ENCODE results near the gene OPHN1. TPM values are rescaled to one million over a fixed set of nuclear protein-coding genes. Genes with fewer than 3 reads are reported as not detected.

The OPHN1 gene
- polyA plus RNA-seq, 1 donor = 5.6 TPM

DNA sequence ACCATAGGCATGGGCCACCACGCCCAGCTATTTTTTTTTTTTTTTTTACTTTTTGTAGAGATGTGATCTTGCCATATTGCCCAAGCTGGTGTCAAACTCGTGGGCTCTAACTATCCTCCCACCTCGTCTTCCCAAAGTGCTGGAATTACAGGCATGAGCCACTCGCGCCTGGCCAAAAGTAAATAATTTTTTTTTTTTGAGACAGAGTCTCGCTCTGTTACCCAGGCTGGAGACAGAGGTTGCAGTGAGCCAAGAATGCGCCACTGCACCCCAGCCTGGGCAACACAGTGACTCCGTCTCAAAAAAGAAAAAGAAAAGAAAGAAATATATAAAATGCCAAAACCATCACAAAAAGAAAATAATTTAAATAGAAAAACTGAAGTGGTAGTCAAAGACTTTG is 18.4 kb upstream of the OPHN1 start:
- Histone ChIP-seq H3K36me3 (ENCODE audit: control insufficient read depth, insufficient read depth, low read length) (no peaks in the 10 kb centered on the region), H3K27me3 (ENCODE audit: control insufficient read depth, insufficient read depth, low read length) (no peaks in the 10 kb centered on the region), H3K4me1 (ENCODE audit: control insufficient read depth, insufficient read depth, low read length) (no peaks in the 10 kb centered on the region), H3K27ac (ENCODE audit: low read length) (no peak overlapping the region), H3K9me3 (ENCODE audit: control insufficient read depth, low read depth, low read length) (no peaks in the 10 kb centered on the region), H3K4me3 (ENCODE audit: low read length) (no peak overlapping the region)
- no peak for DNase-seq
- no CpG with 5 or more reads among the region's 8 CpGs for WGBS (ENCODE audit: insufficient coverage, low lambda C conversion rate)

- no peaks in the 10 kb centered on the region for H3K9me3 ChIP-seq (ENCODE audit: control insufficient read depth, low read depth, low read length)
- no peak overlapping the region for H3K27ac ChIP-seq (ENCODE audit: low read length)
- peaks cover 3% of the 10 kb centered on the region for H3K4me1 ChIP-seq (ENCODE audit: control insufficient read depth, insufficient read depth, low read length)
- no peaks in the 10 kb centered on the region for H3K27me3 ChIP-seq (ENCODE audit: control insufficient read depth, insufficient read depth, low read length)
- WGBS (ENCODE audit: insufficient coverage, low lambda C conversion rate) = no CpG with 5 or more reads among the region's 6 CpGs
- no peak for DNase-seq
- H3K36me3 ChIP-seq (ENCODE audit: control insufficient read depth, insufficient read depth, low read length) = no peaks in the 10 kb centered on the region
- no peak overlapping the region for H3K4me3 ChIP-seq (ENCODE audit: low read length)
Observed at GRCh38 chrX:68443155-68443868, 10.0 kb upstream of the OPHN1 start.

DNA sequence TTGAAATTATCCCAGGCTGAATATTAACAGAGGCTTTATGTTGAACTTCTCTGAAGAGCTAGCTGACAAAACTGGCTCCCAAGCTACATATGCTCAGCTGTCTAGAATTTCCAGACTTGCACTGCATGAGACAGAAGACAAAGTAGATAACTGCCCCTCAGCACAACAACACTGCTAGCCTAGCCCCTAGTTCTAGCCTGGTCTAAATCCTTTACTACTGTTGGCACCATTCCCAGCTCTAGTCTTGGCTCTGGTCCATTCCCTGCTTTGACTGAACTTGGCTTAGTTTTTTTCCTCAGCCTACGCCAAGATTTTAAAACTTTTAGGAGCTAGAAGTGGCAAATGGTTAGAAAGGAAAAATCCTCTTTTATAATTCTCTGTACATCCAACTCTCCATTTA is 7.6 kb upstream of the OPHN1 start:
- WGBS (ENCODE audit: insufficient coverage, low lambda C conversion rate) = no CpG with 5 or more reads among the region's 1 CpG
- DNase-seq = peak; percentile 29 to 59
- H3K4me3 ChIP-seq (ENCODE audit: low read length) = no peak overlapping the region
- peaks cover 3% of the 10 kb centered on the region for H3K4me1 ChIP-seq (ENCODE audit: control insufficient read depth, insufficient read depth, low read length)
- H3K27ac ChIP-seq (ENCODE audit: low read length) = no peak overlapping the region
- H3K36me3 ChIP-seq (ENCODE audit: control insufficient read depth, insufficient read depth, low read length) = no peaks in the 10 kb centered on the region
- H3K27me3 ChIP-seq (ENCODE audit: control insufficient read depth, insufficient read depth, low read length) = no peaks in the 10 kb centered on the region
- no peaks in the 10 kb centered on the region for H3K9me3 ChIP-seq (ENCODE audit: control insufficient read depth, low read depth, low read length)

DNA sequence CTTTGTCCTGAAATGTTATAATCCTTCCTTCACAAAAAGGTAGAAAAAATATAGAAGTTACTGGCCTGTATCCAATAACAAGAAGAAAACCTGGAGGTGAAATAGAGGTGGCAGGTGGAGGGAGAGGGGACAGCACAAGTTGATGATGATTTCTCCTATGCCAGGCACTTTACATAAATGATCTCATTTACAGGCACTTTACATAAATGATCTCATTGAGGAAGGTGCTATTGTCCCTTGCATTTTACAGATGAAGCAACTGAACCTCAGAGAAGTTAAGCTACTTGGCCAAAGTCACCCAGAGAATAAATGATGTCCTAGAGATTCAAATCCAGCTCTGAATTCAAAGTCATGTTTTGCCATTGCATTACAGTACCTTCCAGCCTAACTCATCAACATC is 7.1 kb upstream of the OPHN1 start:
- H3K4me3 ChIP-seq (ENCODE audit: low read length) = no peak overlapping the region
- no peak overlapping the region for H3K27ac ChIP-seq (ENCODE audit: low read length)
- H3K27me3 ChIP-seq (ENCODE audit: control insufficient read depth, insufficient read depth, low read length) = no peaks in the 10 kb centered on the region
- no peak for DNase-seq
- no peaks in the 10 kb centered on the region for H3K9me3 ChIP-seq (ENCODE audit: control insufficient read depth, low read depth, low read length)
- no peaks in the 10 kb centered on the region for H3K36me3 ChIP-seq (ENCODE audit: control insufficient read depth, insufficient read depth, low read length)
- peaks cover 3% of the 10 kb centered on the region for H3K4me1 ChIP-seq (ENCODE audit: control insufficient read depth, insufficient read depth, low read length)

DNA sequence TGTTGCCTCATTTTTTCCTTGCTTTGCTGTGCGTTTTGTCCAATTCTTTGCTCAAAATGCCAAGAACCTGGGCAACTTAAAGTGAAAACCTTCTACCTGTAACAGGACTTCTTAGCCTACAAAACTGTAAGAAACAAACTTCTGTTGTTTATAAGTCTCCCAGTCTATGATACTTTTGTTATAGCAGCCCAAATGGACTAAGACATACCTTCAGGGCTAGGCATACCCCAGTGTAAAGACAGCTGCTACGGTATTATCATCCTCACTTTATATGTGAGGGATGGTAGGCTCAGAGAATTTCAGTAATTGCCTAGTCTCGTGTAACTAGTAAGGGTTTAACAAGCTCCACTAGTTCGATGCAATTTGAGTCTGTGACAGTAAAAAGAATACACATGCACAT is 6.0 kb upstream of the OPHN1 start:
- no peaks in the 10 kb centered on the region for H3K9me3 ChIP-seq (ENCODE audit: control insufficient read depth, low read depth, low read length)
- DNase-seq = no peak
- no peak overlapping the region for H3K27ac ChIP-seq (ENCODE audit: low read length)
- no peaks in the 10 kb centered on the region for H3K27me3 ChIP-seq (ENCODE audit: control insufficient read depth, insufficient read depth, low read length)
- peaks cover 3% of the 10 kb centered on the region for H3K4me1 ChIP-seq (ENCODE audit: control insufficient read depth, insufficient read depth, low read length)
- H3K36me3 ChIP-seq (ENCODE audit: control insufficient read depth, insufficient read depth, low read length) = no peaks in the 10 kb centered on the region
- WGBS (ENCODE audit: insufficient coverage, low lambda C conversion rate) = 100% methylated on average over 1 of the region's 4 CpGs
- no peak overlapping the region for H3K4me3 ChIP-seq (ENCODE audit: low read length)

DNA sequence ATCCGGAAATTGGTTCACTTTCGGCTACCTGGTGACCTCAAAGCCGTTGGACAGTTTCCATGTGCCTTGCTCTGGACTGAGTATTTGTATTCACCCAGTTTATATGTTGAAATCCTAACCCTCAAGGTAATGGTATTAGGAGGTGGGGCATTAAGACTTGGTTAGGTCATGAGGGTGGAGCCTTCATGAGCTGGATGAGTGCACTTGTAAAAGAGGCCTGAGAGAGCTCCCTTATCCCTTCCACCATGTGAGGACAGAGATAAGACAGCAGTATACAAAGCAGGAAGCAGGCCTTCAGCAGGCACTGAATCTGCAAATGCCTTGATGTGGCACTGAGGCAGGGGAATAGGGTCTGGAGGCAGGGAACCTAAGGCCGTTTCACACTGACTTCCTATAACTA is 5.3 kb upstream of the OPHN1 start:
- H3K4me1 ChIP-seq (ENCODE audit: control insufficient read depth, insufficient read depth, low read length) = peaks cover 3% of the 10 kb centered on the region
- no peak overlapping the region for H3K27ac ChIP-seq (ENCODE audit: low read length)
- peak; percentile 63 to 71 for DNase-seq
- WGBS (ENCODE audit: insufficient coverage, low lambda C conversion rate) = no CpG with 5 or more reads among the region's 4 CpGs
- no peaks in the 10 kb centered on the region for H3K36me3 ChIP-seq (ENCODE audit: control insufficient read depth, insufficient read depth, low read length)
- H3K4me3 ChIP-seq (ENCODE audit: low read length) = no peak overlapping the region
- no peaks in the 10 kb centered on the region for H3K27me3 ChIP-seq (ENCODE audit: control insufficient read depth, insufficient read depth, low read length)
- H3K9me3 ChIP-seq (ENCODE audit: control insufficient read depth, low read depth, low read length) = no peaks in the 10 kb centered on the region

GRCh38 chrX:68433981-68434299 is 645 bp upstream of the OPHN1 start:
- peaks cover 6% of the 10 kb centered on the region for H3K4me1 ChIP-seq (ENCODE audit: control insufficient read depth, insufficient read depth, low read length)
- H3K27me3 ChIP-seq (ENCODE audit: control insufficient read depth, insufficient read depth, low read length) = no peaks in the 10 kb centered on the region
- H3K4me3 ChIP-seq (ENCODE audit: low read length) = peak overlapping the region; percentile 74
- H3K27ac ChIP-seq (ENCODE audit: low read length) = peak overlapping the region; percentile 92
- H3K9me3 ChIP-seq (ENCODE audit: control insufficient read depth, low read depth, low read length) = no peaks in the 10 kb centered on the region
- no peak for DNase-seq
- H3K36me3 ChIP-seq (ENCODE audit: control insufficient read depth, insufficient read depth, low read length) = peaks cover 3% of the 10 kb centered on the region
- no CpG with 5 or more reads among the region's 13 CpGs for WGBS (ENCODE audit: insufficient coverage, low lambda C conversion rate)

- WGBS (ENCODE audit: insufficient coverage, low lambda C conversion rate) = no CpG with 5 or more reads among the region's 12 CpGs
- H3K9me3 ChIP-seq (ENCODE audit: control insufficient read depth, low read depth, low read length) = no peaks in the 10 kb centered on the region
- H3K36me3 ChIP-seq (ENCODE audit: control insufficient read depth, insufficient read depth, low read length) = peaks cover 6% of the 10 kb centered on the region
- peak overlapping the region; percentile 92 for H3K27ac ChIP-seq (ENCODE audit: low read length)
- DNase-seq = no peak
- no peaks in the 10 kb centered on the region for H3K27me3 ChIP-seq (ENCODE audit: control insufficient read depth, insufficient read depth, low read length)
- H3K4me1 ChIP-seq (ENCODE audit: control insufficient read depth, insufficient read depth, low read length) = peaks cover 6% of the 10 kb centered on the region
- H3K4me3 ChIP-seq (ENCODE audit: low read length) = peak overlapping the region; percentile 74
Observed at GRCh38 chrX:68432648-68433047, 647 bp downstream of the OPHN1 start.

DNA sequence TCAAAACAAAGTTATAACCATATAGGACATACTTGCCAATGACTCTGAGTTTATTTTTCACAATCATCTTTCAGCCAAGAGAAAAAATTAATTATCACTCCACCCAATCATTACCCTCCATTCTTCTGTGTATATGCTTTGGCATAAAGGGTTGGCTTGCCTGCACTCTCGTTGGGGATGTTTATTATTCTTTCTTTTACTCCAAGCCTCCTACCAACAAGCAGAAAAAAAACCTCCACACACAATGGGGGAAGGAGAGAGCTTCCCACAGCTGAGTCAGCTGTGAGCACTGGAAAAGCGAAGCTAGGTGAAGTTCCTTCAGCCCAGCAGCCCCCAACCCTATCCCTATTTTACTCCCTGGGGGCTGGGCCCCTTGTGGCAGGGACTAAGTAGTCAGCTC is 1.5 kb downstream of the OPHN1 start:
- WGBS (ENCODE audit: insufficient coverage, low lambda C conversion rate) = no CpG with 5 or more reads among the region's 2 CpGs
- peaks cover 6% of the 10 kb centered on the region for H3K36me3 ChIP-seq (ENCODE audit: control insufficient read depth, insufficient read depth, low read length)
- no peaks in the 10 kb centered on the region for H3K9me3 ChIP-seq (ENCODE audit: control insufficient read depth, low read depth, low read length)
- H3K4me3 ChIP-seq (ENCODE audit: low read length) = no peak overlapping the region
- H3K27me3 ChIP-seq (ENCODE audit: control insufficient read depth, insufficient read depth, low read length) = no peaks in the 10 kb centered on the region
- DNase-seq = no peak
- no peak overlapping the region for H3K27ac ChIP-seq (ENCODE audit: low read length)
- H3K4me1 ChIP-seq (ENCODE audit: control insufficient read depth, insufficient read depth, low read length) = peaks cover 6% of the 10 kb centered on the region

GRCh38 chrX:68429216-68429615 is 4.1 kb downstream of the OPHN1 start:
- no peak overlapping the region for H3K27ac ChIP-seq (ENCODE audit: low read length)
- no peaks in the 10 kb centered on the region for H3K9me3 ChIP-seq (ENCODE audit: control insufficient read depth, low read depth, low read length)
- H3K36me3 ChIP-seq (ENCODE audit: control insufficient read depth, insufficient read depth, low read length) = peaks cover 6% of the 10 kb centered on the region
- no peak overlapping the region for H3K4me3 ChIP-seq (ENCODE audit: low read length)
- DNase-seq = no peak
- H3K27me3 ChIP-seq (ENCODE audit: control insufficient read depth, insufficient read depth, low read length) = no peaks in the 10 kb centered on the region
- no CpG with 5 or more reads among the region's 10 CpGs for WGBS (ENCODE audit: insufficient coverage, low lambda C conversion rate)
- peaks cover 6% of the 10 kb centered on the region for H3K4me1 ChIP-seq (ENCODE audit: control insufficient read depth, insufficient read depth, low read length)

GRCh38 chrX:68428431-68428830 is 4.9 kb downstream of the OPHN1 start:
- H3K9me3 ChIP-seq (ENCODE audit: control insufficient read depth, low read depth, low read length) = no peaks in the 10 kb centered on the region
- no CpG with 5 or more reads among the region's 3 CpGs for WGBS (ENCODE audit: insufficient coverage, low lambda C conversion rate)
- no peak for DNase-seq

More at GRCh38 chrX:68428431-68428830, 4.9 kb downstream of the OPHN1 start:
- Histone ChIP-seq H3K27ac (ENCODE audit: low read length) (no peak overlapping the region), H3K4me3 (ENCODE audit: low read length) (no peak overlapping the region), H3K36me3 (ENCODE audit: control insufficient read depth, insufficient read depth, low read length) (peaks cover 6% of the 10 kb centered on the region), H3K27me3 (ENCODE audit: control insufficient read depth, insufficient read depth, low read length) (no peaks in the 10 kb centered on the region), H3K4me1 (ENCODE audit: control insufficient read depth, insufficient read depth, low read length) (peaks cover 6% of the 10 kb centered on the region)

Data from large intestine (tissue), 3 donors.